Epithelial cell of proximal tubule (primary cell): ENCODE measurements around the gene DACT3. TPM values are rescaled to one million over a fixed set of nuclear protein-coding genes. Genes with fewer than 3 reads are reported as not detected.

Experiments used
- DNase-seq: peaks from one replicate; pipeline ENCODE4 v3.0.0-alpha.2; 2011; ENCODE audit warnings: low read depth
- H3K4me3 ChIP-seq: 2 replicates; pipeline ENCODE4 v1.5.1; 2011; ENCODE audit warnings: low read depth, mild to moderate bottlenecking, low read length
- total RNA-seq: library from RNA; depleted of rRNA; stranded (reverse); fragments of >200 nt; gene quantifications from 2 replicates; pipeline ENCODE4 v1.2.3, GENCODE V29; 2015
- TF ChIP-seq, protein P1 (sequence below): conservative IDR thresholded peaks from 2 replicates; pipeline ENCODE4 v1.5.1; 2012; ENCODE audit warnings: low read depth, mild to moderate bottlenecking, low read length

Gene DACT3
- total RNA-seq, 1 donor from 2014 or later: not detected

DNA sequence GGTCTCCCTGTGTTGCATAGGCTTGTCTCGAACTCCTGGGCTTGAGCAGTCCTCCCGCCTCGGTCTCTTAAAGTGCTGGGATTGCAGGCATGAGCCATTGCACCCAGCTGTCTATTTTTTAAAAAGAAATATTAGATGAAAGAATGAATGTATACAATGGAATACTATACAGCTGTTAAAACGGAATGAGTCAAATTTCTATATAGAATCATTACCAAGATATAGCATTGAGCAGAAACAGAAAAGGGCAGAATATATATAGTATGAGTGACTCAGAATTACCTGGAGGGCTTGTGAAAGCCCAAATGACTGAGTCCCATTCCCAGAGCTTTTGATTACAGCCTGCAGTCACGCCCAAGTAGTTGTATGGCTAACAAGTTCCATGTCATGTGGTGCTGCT lies 4.4 kb downstream of the DACT3 start:
- TF ChIP-seq, protein P1, sequence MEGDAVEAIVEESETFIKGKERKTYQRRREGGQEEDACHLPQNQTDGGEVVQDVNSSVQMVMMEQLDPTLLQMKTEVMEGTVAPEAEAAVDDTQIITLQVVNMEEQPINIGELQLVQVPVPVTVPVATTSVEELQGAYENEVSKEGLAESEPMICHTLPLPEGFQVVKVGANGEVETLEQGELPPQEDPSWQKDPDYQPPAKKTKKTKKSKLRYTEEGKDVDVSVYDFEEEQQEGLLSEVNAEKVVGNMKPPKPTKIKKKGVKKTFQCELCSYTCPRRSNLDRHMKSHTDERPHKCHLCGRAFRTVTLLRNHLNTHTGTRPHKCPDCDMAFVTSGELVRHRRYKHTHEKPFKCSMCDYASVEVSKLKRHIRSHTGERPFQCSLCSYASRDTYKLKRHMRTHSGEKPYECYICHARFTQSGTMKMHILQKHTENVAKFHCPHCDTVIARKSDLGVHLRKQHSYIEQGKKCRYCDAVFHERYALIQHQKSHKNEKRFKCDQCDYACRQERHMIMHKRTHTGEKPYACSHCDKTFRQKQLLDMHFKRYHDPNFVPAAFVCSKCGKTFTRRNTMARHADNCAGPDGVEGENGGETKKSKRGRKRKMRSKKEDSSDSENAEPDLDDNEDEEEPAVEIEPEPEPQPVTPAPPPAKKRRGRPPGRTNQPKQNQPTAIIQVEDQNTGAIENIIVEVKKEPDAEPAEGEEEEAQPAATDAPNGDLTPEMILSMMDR: no peak
- no peak for DNase-seq
- no peak overlapping the region for H3K4me3 ChIP-seq

DNA sequence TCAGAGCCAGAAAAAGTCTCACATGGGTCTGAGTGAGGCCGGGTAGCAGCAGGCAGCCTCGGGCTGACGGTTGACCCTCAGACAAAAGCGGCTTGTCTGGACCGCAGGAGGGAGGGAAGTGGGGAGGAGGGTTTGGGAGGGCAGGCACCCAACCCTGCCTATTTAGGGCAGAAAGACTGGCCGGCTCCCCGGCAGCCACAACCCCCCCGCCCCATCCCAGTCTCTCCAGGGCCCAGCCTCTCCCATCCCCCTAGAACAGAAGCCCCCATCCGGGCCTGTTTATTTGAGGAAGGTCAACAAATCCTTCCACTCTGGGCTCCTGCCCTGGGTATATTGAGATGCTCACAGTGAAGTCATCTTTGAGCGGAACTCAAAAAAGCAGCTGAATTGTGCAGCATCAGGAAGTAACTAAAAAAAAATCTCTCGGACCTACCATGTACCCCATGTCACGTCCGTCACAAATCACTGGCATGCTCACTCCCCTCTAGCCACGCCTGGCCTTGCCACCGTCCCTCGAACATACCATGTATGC lies 6.3 kb downstream of the DACT3 start:
- TF ChIP-seq, protein P1: no peak
- no peak overlapping the region for H3K4me3 ChIP-seq
- no peak for DNase-seq

DNA sequence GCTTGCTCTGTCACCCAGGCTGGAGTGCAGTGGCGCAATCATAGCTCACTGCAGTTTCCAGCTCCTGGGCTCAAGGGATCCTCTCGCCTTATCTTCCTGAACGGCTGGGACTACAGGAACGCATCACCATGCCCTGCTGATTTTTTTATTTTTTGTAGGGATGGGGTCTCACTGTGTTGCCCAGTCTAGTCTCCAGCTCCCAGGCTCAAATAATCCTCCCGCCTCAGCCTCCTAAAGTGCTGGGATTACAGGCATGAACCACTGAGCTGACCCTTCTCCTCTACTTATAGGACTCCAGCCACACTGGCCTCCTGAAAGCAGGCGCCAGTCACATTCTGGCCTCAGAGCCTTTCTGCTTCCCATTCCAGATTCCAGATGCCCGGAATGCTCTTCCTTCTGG lies 10.5 kb downstream of the DACT3 start:
- TF ChIP-seq, protein P1: no peak
- no peak for DNase-seq
- no peak overlapping the region for H3K4me3 ChIP-seq

DNA sequence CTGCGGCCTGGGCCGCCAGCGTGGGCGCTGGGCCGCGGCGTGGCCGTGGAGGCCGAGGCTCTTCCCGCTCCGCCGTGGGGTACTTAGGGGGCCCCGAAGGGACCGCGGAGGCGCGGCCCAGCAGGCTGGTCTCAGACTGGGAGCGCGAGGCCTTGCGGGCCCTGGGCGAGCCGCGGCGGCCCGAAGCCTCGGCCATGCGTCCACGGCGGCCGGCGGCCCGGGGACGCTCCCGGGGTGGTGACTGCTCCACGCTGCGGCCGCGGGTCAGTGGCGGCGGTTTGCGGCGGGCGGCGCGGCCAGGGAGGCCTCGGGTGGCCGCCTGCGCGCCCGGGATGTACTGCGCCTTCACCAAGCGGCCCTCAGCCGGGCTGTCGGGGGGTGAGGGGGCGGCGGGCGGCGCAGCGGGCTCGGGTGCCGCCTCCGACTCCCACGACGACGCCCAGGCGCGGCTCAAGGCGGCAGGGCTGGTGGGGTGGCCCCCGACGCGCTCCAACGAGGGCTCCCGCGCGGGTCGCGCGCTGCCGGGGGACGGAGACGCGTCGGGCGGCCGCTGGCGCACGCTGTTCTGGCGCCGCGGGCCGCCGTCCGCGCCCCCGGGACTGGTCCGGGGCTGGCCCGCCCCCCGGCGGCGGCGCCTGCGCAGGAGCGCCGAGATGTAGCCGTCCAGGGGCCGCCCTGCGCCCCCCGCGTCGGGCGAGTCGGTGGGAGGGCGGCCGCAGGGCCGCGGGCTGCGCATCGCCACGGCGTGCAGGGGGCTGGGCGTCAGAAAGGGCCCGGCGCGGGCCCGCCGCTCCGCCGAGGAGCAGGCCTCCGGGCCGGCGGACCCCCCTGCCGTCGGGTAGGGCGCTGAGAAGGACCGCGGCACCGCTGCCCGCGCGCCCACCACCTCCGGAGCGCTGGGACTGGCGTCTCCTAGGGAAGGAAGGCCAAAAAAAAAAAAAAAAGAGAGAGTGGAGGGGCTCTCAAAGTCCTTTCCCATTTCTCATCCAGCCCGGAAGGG lies 11.7 kb downstream of the DACT3 start:
- H3K4me3 ChIP-seq: no peak overlapping the region
- DNase-seq: no peak
- TF ChIP-seq, protein P1: no peak

DNA sequence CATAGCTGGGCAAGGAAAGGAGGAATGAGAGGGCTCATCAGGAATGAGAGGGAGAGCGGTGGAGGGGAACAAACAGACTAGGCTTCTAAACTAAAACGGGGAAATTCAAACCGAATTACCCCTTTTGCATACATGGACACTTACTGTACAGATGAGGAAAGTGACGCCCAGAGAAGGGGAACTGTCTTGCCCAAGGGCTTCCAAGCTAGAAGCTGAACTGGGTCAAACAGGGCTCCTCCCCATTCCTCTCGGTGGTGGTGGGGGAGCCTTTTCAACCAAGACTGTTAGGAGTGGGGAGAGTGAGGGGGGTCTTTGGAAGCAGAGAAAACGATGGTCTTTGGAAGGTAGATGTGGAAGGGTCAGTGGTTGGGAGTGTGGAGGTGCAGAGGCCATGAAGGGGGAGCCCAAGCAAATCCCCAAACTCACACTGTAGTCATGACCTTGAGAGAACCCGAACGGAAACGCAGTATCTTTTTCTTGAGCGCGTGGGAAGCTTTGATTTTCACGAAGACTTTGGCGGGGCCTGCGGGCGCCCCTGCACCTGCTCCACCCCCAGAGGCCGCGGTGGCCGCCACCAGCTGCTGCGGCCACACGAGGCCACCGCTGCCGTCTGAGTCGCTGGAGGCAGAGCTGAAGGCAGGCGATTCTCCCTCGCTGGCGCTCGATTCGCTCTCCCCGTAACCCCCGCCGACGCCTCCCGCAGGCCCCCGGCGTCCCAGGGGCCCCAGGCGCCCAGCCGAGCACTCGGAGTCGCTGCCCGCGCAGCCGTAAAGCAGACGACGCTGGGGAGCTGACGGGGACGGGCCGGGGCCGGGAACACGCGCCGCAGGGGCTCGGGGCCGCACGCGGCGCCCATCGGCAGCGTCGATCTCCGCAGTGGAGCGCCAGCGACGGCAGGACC lies 12.7 kb downstream of the DACT3 start:
- no peak overlapping the region for H3K4me3 ChIP-seq
- TF ChIP-seq, protein P1: no peak
- DNase-seq: no peak

DNA sequence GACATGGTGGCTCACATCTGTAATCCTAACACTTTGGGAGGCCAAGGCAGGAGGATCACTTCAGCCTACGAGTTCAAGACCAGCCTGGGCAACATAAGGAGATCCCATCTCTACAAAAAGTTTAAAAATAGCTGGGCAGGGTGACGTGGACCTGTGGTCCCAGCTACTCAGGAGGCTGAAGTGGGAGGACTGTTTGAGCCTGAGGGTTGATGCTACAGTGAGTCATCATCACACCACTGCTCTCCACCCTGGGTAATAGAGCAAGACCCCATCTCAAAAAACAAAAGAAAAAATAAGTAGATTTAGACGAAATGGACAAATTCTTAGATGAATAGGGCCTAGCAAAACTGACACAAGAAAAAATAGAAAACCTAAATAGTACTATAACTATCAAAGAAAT lies 14.6 kb downstream of the DACT3 start:
- TF ChIP-seq, protein P1: no peak
- no peak overlapping the region for H3K4me3 ChIP-seq
- DNase-seq: no peak
